GM12878 (cell line): ENCODE data around the gene CDK5R2. TPM values are rescaled to one million over a fixed set of nuclear protein-coding genes. Genes with fewer than 3 reads are reported as not detected.

Experiments
- ATAC-seq: fragments of 200-7000 bp; cut with Tn5 transposase; 3 replicates; pipeline ENCODE4 v1.9.1; 2020; ENCODE audit warnings: mild to moderate bottlenecking, moderate library complexity
- BruUV-seq: library from RNA; stranded (reverse); fragments of 400-500 nt; replicated peaks from 2 replicates; lab custom pipeline; 2021; lab: Mats Ljungman, UMichigan
- CTCF ChIA-PET: fragments of 300-600 bp; sonication (Branson Sonifier 250); formaldehyde crosslinking; extraction: SDS; loops from one replicate; lab custom pipeline; 2021; ENCODE audit warnings: inconsistent platforms; lab: Yijun Ruan, JAX
- POLR2A ChIA-PET: fragments of 350-600 bp; formaldehyde crosslinking; extraction: SDS; loops from one replicate; lab custom pipeline; 2021; ENCODE audit warnings: inconsistent platforms; lab: Charles Lee
- RAD21 ChIA-PET: fragments of 300-600 bp; sonication (Branson Sonifier 250); formaldehyde crosslinking; loops from one replicate; lab custom pipeline; 2023; ENCODE audit warnings: antibody characterized with exemption; ENCODE audit not compliant: unreplicated experiment; lab: Charles Lee
- SMC1A ChIA-PET: fragments of 300-600 bp; sonication (Branson Sonifier 250); formaldehyde crosslinking; loops from one replicate; lab custom pipeline; 2023; ENCODE audit not compliant: unreplicated experiment, uncharacterized antibody; lab: Charles Lee
- DNase-seq: peaks from one replicate; pipeline ENCODE4 v3.0.0-alpha.2; 2011; ENCODE audit warnings: low read depth, low spot score
- FAIRE-seq: peaks from 3 replicates; lab custom pipeline; 2011; peaks lifted over from hg19 to GRCh38; lab: Jason Lieb, UNC
- H2AFZ ChIP-seq: 2 replicates; pipeline ENCODE4 v1.6.0; 2011; ENCODE audit warnings: low read depth, low read length, control low read depth; ENCODE audit not compliant: control insufficient read depth
- H3K27ac ChIP-seq: 2 replicates; pipeline ENCODE4 v1.5.1; 2011; ENCODE audit warnings: control low read depth; ENCODE audit not compliant: control insufficient read depth, insufficient read depth
- H3K27me3 ChIP-seq, 2 experiments: replicated peaks in 1 of 2; 2 replicates each; pipeline versions ENCODE4 v1.6.0 to v1.6.1; 2011; ENCODE audit warnings: low read length in 1 of 2; ENCODE audit not compliant: control insufficient read depth in 2 of 2, insufficient read depth in 2 of 2
- H3K36me3 ChIP-seq, 2 experiments: 2 replicates each; pipeline ENCODE4 v1.5.1; 2011; ENCODE audit warnings: low read length in 1 of 2; ENCODE audit not compliant: control insufficient read depth in 2 of 2, insufficient read depth in 2 of 2
- H3K4me1 ChIP-seq: 2 replicates; pipeline ENCODE4 v1.6.1; 2011; ENCODE audit warnings: mild to moderate bottlenecking, low read length, moderate library complexity, mixed read lengths; ENCODE audit not compliant: control insufficient read depth, insufficient read depth
- H3K4me2 ChIP-seq: 2 replicates; pipeline ENCODE4 v1.6.0; 2011; ENCODE audit warnings: control low read depth; ENCODE audit not compliant: control insufficient read depth, insufficient read depth
- H3K4me3 ChIP-seq: fragments of 200-600 bp; sonication (generic); 2 replicates; pipeline ENCODE4 v1.5.1; 2016
- H3K79me2 ChIP-seq: 2 replicates; pipeline ENCODE4 v1.6.0; 2011; ENCODE audit warnings: low read length; ENCODE audit not compliant: control insufficient read depth, insufficient read depth
- H3K9ac ChIP-seq: 2 replicates; pipeline ENCODE4 v1.8.0; 2011; ENCODE audit warnings: low read length, control low read depth, mixed read lengths; ENCODE audit not compliant: control insufficient read depth, insufficient read depth
- H3K9me3 ChIP-seq: replicated peaks from 3 replicates; pipeline ENCODE4 v1.5.1; 2011; ENCODE audit warnings: mild to moderate bottlenecking, low read length; ENCODE audit not compliant: control insufficient read depth, insufficient read depth
- H4K20me1 ChIP-seq: 2 replicates; pipeline ENCODE4 v1.6.0; 2011; ENCODE audit not compliant: control insufficient read depth, insufficient read depth
- GATAD2B ChIP-seq: fragments of 450-650 bp; conservative IDR thresholded peaks from 2 replicates; pipeline ENCODE4 v1.6.1; 2017; ENCODE audit warnings: low read depth, mild to moderate bottlenecking, moderate library complexity
- NRF1 ChIP-seq: conservative IDR thresholded peaks from 2 replicates; pipeline ENCODE4 v1.6.1; 2011; ENCODE audit warnings: mild to moderate bottlenecking, low read depth, low read length, improper control_type of control experiment
- PRDM15 ChIP-seq: fragments of 450-650 bp; formaldehyde crosslinking; IDR thresholded peaks from 2 replicates; pipeline ENCODE4 v1.4.0; 2020; ENCODE audit warnings: mild to moderate bottlenecking, moderate library complexity
- RAD51 ChIP-seq: fragments of 450-650 bp; IDR thresholded peaks from 2 replicates; pipeline ENCODE4 v1.6.1; 2016; ENCODE audit warnings: moderate library complexity, mild to moderate bottlenecking, inconsistent platforms
- RELA ChIP-seq: fragments of 450-650 bp; IDR thresholded peaks from 2 replicates; pipeline ENCODE4 v1.8.0; 2014; ENCODE audit warnings: borderline replicate concordance; ENCODE audit not compliant: partially characterized antibody
- ZSCAN29 ChIP-seq: fragments of 450-650 bp; IDR thresholded peaks from 2 replicates; pipeline ENCODE4 v1.6.1; 2017; ENCODE audit warnings: mild to moderate bottlenecking, moderate library complexity
- WGBS: methylation state at CpG from one replicate; pipeline ENCODE4 v1.1.6; 2016; ENCODE audit warnings: low lambda C conversion rate; ENCODE audit not compliant: insufficient replicate concordance, insufficient coverage; ENCODE audit errors: missing lambda C conversion rate; 5-methylcytosine and 5-hydroxymethylcytosine counted together
- in situ Hi-C: fragments of 300-500 bp; cut with MboI; formaldehyde crosslinking; loops from 9 replicates; pipeline ENCODE4 v1.14.3; 2018; ENCODE audit warnings: mixed read lengths
- intact Hi-C: fragments of 100-400 bp; cut with micrococcal nuclease; formaldehyde crosslinking; loops from one replicate; pipeline ENCODE4 v1.14.2; 2022; ENCODE audit not compliant: unreplicated experiment
- polyA plus RNA-seq, 11 experiments: library from polyadenylated mRNA; depleted of rRNA in 4 of 11; unstranded in 6 of 11; stranded (reverse) in 5 of 11; fragments of >200 nt; fragmentation: Nextera tagmentation in 4 of 11; fragmentation: Illumina TruSeq in 1 of 11; extraction: Ambion mirVana in 4 of 11; extraction: Trizol in 1 of 11; gene quantifications; 1 replicate in 1 of 11; 2 replicates in 10 of 11; pipeline versions ENCODE4 v1.2.1 to v1.2.3, GENCODE V29; 2011 to 2016; ENCODE audit warnings: inconsistent platforms in 2 of 11, missing spikeins in 2 of 11, low read depth in 1 of 11
- total RNA-seq, 4 experiments: library from RNA; depleted of rRNA in 3 of 4; stranded (reverse); fragments of >200 nt in 3 of 4; fragmentation: Illumina TruSeq in 1 of 4; extraction: Trizol in 1 of 4; gene quantifications; 2 replicates each; pipeline versions ENCODE4 v1.2.1 to v1.2.3, GENCODE V29; 2013 to 2021
- TF ChIP-seq, protein P1 (sequence below): IDR thresholded peaks from 2 replicates; pipeline ENCODE4 v1.6.1; 2012; ENCODE audit warnings: mild to moderate bottlenecking, low read depth, low read length

CDK5R2 gene
- total and polyA plus RNA-seq, 10 of the 15 experiments (the other 5 are each of a cell fraction or from before 2014, with no cell fraction given) = not detected

GRCh38 chr2:218991674-218992168, 32.3 kb downstream of the CDK5R2 start:
- H3K27ac ChIP-seq = no peak overlapping the region
- in situ Hi-C loops = no loop called here
- H3K4me2 ChIP-seq = no peak overlapping the region
- H3K4me1 ChIP-seq = no peaks in the 10 kb centered on the region
- H2AFZ ChIP-seq = no peak overlapping the region
- ChIA-PET SMC1A (no interaction called here), CTCF (no interaction called here), RAD21 (no interaction called here), POLR2A (no interaction called here)
- no TSS peak for BruUV-seq
- ATAC-seq (no peak), DNase-seq (no peak), FAIRE-seq (no peak)
- H3K27me3 ChIP-seq = peaks cover 23 to 29% of the 10 kb centered on the region in 2 experiments
- H3K79me2 ChIP-seq = no peaks in the 10 kb centered on the region
- intact Hi-C loops = no loop called here
- 42% methylated on average over 13 of the region's 13 CpGs for WGBS
- no peaks in the 10 kb centered on the region for H3K36me3 ChIP-seq
- peaks cover 3% of the 10 kb centered on the region; the same call in 1 of the 2 replicates for H4K20me1 ChIP-seq
- no peaks in the 10 kb centered on the region for H3K9me3 ChIP-seq
- TF ChIP-seq PRDM15 (no peak), RELA (no peak), RAD51 (no peak), GATAD2B (no peak), NRF1 (no peak), ZSCAN29 (no peak)
- TF ChIP-seq, protein P1, sequence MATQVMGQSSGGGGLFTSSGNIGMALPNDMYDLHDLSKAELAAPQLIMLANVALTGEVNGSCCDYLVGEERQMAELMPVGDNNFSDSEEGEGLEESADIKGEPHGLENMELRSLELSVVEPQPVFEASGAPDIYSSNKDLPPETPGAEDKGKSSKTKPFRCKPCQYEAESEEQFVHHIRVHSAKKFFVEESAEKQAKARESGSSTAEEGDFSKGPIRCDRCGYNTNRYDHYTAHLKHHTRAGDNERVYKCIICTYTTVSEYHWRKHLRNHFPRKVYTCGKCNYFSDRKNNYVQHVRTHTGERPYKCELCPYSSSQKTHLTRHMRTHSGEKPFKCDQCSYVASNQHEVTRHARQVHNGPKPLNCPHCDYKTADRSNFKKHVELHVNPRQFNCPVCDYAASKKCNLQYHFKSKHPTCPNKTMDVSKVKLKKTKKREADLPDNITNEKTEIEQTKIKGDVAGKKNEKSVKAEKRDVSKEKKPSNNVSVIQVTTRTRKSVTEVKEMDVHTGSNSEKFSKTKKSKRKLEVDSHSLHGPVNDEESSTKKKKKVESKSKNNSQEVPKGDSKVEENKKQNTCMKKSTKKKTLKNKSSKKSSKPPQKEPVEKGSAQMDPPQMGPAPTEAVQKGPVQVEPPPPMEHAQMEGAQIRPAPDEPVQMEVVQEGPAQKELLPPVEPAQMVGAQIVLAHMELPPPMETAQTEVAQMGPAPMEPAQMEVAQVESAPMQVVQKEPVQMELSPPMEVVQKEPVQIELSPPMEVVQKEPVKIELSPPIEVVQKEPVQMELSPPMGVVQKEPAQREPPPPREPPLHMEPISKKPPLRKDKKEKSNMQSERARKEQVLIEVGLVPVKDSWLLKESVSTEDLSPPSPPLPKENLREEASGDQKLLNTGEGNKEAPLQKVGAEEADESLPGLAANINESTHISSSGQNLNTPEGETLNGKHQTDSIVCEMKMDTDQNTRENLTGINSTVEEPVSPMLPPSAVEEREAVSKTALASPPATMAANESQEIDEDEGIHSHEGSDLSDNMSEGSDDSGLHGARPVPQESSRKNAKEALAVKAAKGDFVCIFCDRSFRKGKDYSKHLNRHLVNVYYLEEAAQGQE = peak; percentile 64; the same call in 1 of the 2 replicates
- H3K9ac ChIP-seq = no peak overlapping the region
- no peak overlapping the region for H3K4me3 ChIP-seq
